WERI-Rb-1 (cell line): Measurements from ENCODE around the gene IL17F.

ENCODE experiments used
- DNase-seq: peaks from one replicate; pipeline ENCODE4 v3.0.0-alpha.2; 2020
- H3K27ac ChIP-seq: fragments of 250-450 bp; sonication (Bioruptor Pico); 2 replicates; pipeline ENCODE4 v1.5.1; 2020; ENCODE audit warnings: mild to moderate bottlenecking, moderate library complexity
- H3K27me3 ChIP-seq: fragments of 250-450 bp; sonication (Bioruptor Pico); 2 replicates; pipeline ENCODE4 v1.5.1; 2021; ENCODE audit warnings: mild to moderate bottlenecking, low read depth, moderate library complexity; ENCODE audit not compliant: insufficient read depth, severe bottlenecking
- H3K36me3 ChIP-seq: fragments of 250-450 bp; sonication (Bioruptor Pico); 2 replicates; pipeline ENCODE4 v1.5.1; 2020; ENCODE audit warnings: mild to moderate bottlenecking, moderate library complexity
- H3K4me3 ChIP-seq: 2 replicates; pipeline ENCODE4 v1.5.1; 2011; ENCODE audit warnings: low read depth, mild to moderate bottlenecking, control low read depth, low read length
- H3K9me3 ChIP-seq: fragments of 250-450 bp; sonication (Bioruptor Pico); 2 replicates; pipeline ENCODE4 v1.5.1; 2021; ENCODE audit warnings: mild to moderate bottlenecking, moderate library complexity; ENCODE audit not compliant: severe bottlenecking
- CTCF ChIP-seq: IDR thresholded peaks from 2 replicates; pipeline ENCODE4 v1.5.1; 2011; ENCODE audit warnings: low read depth, mild to moderate bottlenecking, control low read depth, inconsistent platforms, low read length

Gene IL17F

GRCh38 chr6:52255434-52255833 is 11.1 kb upstream of the IL17F start:
- Histone ChIP-seq H3K27ac (no peak overlapping the region), H3K9me3 (peaks cover 7% of the 10 kb centered on the region), H3K4me3 (no peak overlapping the region), H3K27me3 (no peaks in the 10 kb centered on the region), H3K36me3 (peaks cover 3% of the 10 kb centered on the region)
- TF ChIP-seq CTCF = no peak
- DNase-seq = no peak

GRCh38 chr6:52254731-52255378 is 10.6 kb upstream of the IL17F start:
- no peak for TF ChIP-seq CTCF
- no peaks in the 10 kb centered on the region for H3K36me3 ChIP-seq
- no peaks in the 10 kb centered on the region for H3K27me3 ChIP-seq
- peaks cover 7% of the 10 kb centered on the region for H3K9me3 ChIP-seq
- H3K4me3 ChIP-seq = no peak overlapping the region
- DNase-seq = no peak
- no peak overlapping the region for H3K27ac ChIP-seq

- Histone ChIP-seq H3K27ac (no peak overlapping the region), H3K4me3 (no peak overlapping the region), H3K9me3 (peaks cover 7% of the 10 kb centered on the region), H3K36me3 (no peaks in the 10 kb centered on the region), H3K27me3 (no peaks in the 10 kb centered on the region)
- TF ChIP-seq CTCF = no peak
- no peak for DNase-seq
Observed at GRCh38 chr6:52253494-52253893, 9.2 kb upstream of the IL17F start.

GRCh38 chr6:52251113-52251512 is 6.8 kb upstream of the IL17F start:
- no peak for TF ChIP-seq CTCF
- H3K27ac ChIP-seq = no peak overlapping the region
- no peaks in the 10 kb centered on the region for H3K27me3 ChIP-seq

GRCh38 chr6:52249078-52249477 is 4.8 kb upstream of the IL17F start:
- Histone ChIP-seq H3K27me3 (no peaks in the 10 kb centered on the region), H3K27ac (no peak overlapping the region), H3K4me3 (no peak overlapping the region), H3K9me3 (no peaks in the 10 kb centered on the region), H3K36me3 (no peaks in the 10 kb centered on the region)
- DNase-seq = no peak
- TF ChIP-seq CTCF = no peak

More at GRCh38 chr6:52251113-52251512, 6.8 kb upstream of the IL17F start:
- Histone ChIP-seq H3K4me3 (no peak overlapping the region), H3K9me3 (peaks cover 6% of the 10 kb centered on the region), H3K36me3 (no peaks in the 10 kb centered on the region)
- DNase-seq = no peak

GRCh38 chr6:52245425-52245824 is 1.1 kb upstream of the IL17F start:
- no peak for TF ChIP-seq CTCF
- no peak overlapping the region for H3K27ac ChIP-seq
- DNase-seq = no peak
- no peaks in the 10 kb centered on the region for H3K9me3 ChIP-seq
- H3K27me3 ChIP-seq = no peaks in the 10 kb centered on the region
- H3K4me3 ChIP-seq = no peak overlapping the region
- no peaks in the 10 kb centered on the region for H3K36me3 ChIP-seq
